A673 (cell line): Measurements from ENCODE around the gene ADAT3.

Source experiments
- CTCF ChIP-seq: fragments of 300-800, 200-600 bp; sonication (generic); conservative IDR thresholded peaks from 2 replicates; pipeline ENCODE4 v1.5.1; 2017; ENCODE audit warnings: low read depth, mild to moderate bottlenecking, antibody characterized with exemption, low read length, moderate library complexity, mixed read lengths
- EZH2 ChIP-seq: fragments of 200-600 bp; sonication (generic); IDR thresholded peaks from 2 replicates; pipeline ENCODE4 v1.6.1; 2017; ENCODE audit warnings: borderline replicate concordance, low read depth, mild to moderate bottlenecking, mixed read lengths, antibody characterized with exemption, low read length; ENCODE audit not compliant: poor library complexity, severe bottlenecking

- no peak for TF ChIP-seq CTCF
- no peak for TF ChIP-seq EZH2
Observed at GRCh38 chr19:1954532-1954933, 49.3 kb downstream of the ADAT3 start.
